Measurements from ENCODE around the gene TRA2B. TPM values are rescaled to one million over a fixed set of nuclear protein-coding genes. Genes with fewer than 3 reads are reported as not detected.

TRA2B gene
- total RNA-seq, 3 donors from 2014 or later = 77.0 to 121 (median 92.0) TPM

DNA sequence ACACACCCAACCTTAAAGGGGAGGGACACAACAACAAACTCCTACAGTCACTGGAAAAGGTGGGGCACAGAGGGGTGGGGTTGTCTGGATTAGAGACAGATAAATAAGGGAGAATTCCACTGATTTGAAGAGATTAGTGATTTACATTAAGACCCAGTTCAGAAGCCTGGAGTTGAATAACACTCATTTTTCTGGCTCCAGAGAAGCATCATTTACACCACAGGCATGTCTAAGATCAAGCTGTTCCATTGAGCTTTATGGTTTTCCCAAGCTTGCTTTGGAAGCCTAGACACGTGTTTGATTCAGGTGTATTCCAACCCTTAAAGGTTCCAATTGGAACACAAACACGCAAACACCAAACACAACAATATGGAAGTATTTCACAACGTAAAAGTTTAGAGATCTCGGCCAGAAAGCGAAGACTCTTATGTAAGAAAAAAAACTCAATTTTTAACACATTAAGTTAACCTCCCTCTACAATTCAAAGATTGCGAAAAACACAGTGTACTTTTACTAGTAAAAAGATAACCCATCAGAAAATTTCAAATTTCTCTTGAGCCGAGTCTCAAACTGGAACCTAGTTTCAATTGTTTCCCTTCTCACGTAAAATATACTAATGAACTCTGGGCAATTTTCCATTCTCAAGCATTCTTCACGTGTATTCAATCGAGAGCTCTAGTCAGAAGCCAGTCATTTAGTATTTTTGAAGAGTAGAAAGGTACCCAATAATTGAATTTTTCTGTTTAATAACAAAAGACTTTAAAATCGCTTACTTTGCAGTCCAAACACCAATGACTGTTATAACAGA lies 2.1 kb downstream of the TRA2B start:
- intact Hi-C loops (cut with DNase I, micrococcal nuclease) = loop anchor here in 1 of 2 donors (10.0 kb wide), 1 partner anchor 849 kb away; the partner anchor contains the start of gene EIF4A2
- DNase-seq = peak in 1 of 3 donors; percentile 28

DNA sequence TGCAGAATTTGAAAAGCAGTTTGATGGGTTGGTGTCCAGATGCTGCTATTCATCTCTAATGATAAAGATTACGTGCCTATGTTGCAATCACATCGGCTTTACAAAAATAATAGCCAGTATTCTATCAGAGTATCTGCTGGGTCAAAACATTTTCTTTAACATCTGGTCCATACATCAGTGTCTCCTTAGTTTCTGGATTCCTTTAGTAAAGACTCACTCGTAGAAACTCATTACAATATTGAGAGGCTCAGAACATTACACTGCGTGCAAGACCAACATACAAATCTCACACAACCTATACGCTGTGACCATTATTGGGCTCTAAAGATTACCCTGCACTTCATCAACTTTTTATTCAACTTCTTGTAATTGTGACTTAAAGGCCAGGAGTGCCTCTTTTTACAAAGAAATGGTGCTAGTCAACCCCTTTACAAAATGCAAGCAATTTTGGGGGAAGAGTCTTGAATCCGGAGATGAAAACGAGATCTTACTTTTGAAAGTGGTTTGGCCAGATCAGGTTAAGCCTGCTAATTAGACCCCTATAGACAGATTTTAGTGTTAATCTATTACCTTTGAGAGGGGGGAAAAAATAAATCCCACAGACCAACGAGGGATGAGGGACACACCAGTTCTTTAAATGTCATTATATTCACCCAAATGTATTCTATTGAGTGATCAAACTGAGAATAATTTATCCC lies 2.9 kb downstream of the TRA2B start:
- intact Hi-C loops (cut with DNase I, micrococcal nuclease) = loop anchor here in 1 of 2 donors (10.0 kb wide), 1 partner anchor 850 kb away; the partner anchor contains the start of gene EIF4A2
- Histone ChIP-seq H3K36me3 (ENCODE audit: low read depth) (no peaks in the 10 kb centered on the region), H3K9me3 (no peaks in the 10 kb centered on the region), H3K4me3 (no peak overlapping the region), H3K4me1 (ENCODE audit: low read depth) (peaks cover 41% of the 10 kb centered on the region)
- TF ChIP-seq, protein P1, sequence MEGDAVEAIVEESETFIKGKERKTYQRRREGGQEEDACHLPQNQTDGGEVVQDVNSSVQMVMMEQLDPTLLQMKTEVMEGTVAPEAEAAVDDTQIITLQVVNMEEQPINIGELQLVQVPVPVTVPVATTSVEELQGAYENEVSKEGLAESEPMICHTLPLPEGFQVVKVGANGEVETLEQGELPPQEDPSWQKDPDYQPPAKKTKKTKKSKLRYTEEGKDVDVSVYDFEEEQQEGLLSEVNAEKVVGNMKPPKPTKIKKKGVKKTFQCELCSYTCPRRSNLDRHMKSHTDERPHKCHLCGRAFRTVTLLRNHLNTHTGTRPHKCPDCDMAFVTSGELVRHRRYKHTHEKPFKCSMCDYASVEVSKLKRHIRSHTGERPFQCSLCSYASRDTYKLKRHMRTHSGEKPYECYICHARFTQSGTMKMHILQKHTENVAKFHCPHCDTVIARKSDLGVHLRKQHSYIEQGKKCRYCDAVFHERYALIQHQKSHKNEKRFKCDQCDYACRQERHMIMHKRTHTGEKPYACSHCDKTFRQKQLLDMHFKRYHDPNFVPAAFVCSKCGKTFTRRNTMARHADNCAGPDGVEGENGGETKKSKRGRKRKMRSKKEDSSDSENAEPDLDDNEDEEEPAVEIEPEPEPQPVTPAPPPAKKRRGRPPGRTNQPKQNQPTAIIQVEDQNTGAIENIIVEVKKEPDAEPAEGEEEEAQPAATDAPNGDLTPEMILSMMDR (IDR thresholded peaks at IDR 0.05) = no peak
- DNase-seq = no peak
- ATAC-seq = no peak

More for the DNA sequence above, 2.1 kb downstream of the TRA2B start:
- TF ChIP-seq, protein P1 (IDR thresholded peaks at IDR 0.05) = no peak
- H3K9me3 ChIP-seq = no peaks in the 10 kb centered on the region
- peaks cover 34% of the 10 kb centered on the region for H3K4me1 ChIP-seq (ENCODE audit: low read depth)
- H3K4me3 ChIP-seq = no peak overlapping the region
- H3K36me3 ChIP-seq (ENCODE audit: low read depth) = no peaks in the 10 kb centered on the region
- no peak for ATAC-seq

DNA sequence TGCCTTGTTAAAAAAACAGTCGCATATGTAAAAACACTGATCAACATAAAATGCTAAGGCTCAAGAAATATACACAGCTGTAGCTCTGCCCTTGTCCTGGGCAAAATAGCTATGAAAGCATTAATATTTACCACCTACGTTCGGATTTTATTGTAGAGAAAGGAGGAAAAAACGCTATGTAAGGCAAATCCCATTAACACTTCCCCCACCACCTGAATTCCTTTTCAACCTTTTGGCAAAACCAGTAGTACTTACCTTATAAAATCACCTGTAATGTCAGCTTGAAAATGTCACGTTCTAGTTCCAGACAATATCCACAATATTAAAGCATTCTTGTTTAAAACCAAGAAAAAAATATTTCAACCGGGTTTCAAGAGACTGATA lies 3.6 kb downstream of the TRA2B start:
- Histone ChIP-seq H3K9me3 (no peaks in the 10 kb centered on the region), H3K36me3 (ENCODE audit: low read depth) (no peaks in the 10 kb centered on the region), H3K4me1 (ENCODE audit: low read depth) (peaks cover 48% of the 10 kb centered on the region), H3K4me3 (no peak overlapping the region)
- intact Hi-C loops (cut with DNase I, micrococcal nuclease) = loop anchor here in 1 of 2 donors (10.0 kb wide), 1 partner anchor 851 kb away; the partner anchor contains the start of gene EIF4A2
- TF ChIP-seq, protein P1 (IDR thresholded peaks at IDR 0.05) = no peak
- DNase-seq = no peak
- no peak for ATAC-seq

DNA sequence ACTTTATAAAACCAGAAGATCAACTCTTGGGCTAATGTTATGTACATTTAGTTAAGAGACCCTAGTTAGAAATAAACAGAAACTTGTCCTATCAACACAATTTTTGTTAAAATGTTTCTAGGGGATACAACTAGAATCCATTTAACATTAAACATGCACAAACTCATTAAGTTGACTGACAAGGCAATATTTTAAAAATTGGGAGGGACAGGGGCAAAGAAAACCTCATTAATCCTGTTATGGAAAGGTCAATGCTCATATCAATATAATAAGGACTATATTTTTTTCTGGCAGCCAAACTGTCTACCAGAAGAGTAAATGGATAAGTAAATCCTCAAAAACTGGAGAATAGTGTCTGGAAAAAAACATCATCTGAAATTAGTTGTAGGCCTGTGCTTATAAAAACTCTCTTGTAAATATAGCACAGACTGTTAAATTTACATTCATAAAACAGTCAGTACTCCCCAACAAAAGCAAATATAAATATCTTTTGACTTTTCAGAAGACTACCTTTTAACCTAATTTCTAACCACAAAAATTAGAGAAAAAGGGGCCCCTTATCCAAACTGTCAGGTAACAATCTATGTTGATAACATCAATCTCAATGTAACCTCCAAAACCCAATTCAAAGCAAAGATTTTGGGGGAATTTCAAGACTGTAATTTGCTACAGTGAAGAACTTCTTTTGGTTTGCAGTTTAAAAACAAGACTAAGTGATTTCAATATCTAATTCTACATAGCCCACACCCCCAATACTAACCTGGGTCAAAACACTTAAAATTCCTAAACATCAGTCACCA lies 4.2 kb downstream of the TRA2B start:
- ATAC-seq = no peak
- TF ChIP-seq, protein P1 (IDR thresholded peaks at IDR 0.05) = no peak
- DNase-seq = no peak
- Histone ChIP-seq H3K4me1 (ENCODE audit: low read depth) (peaks cover 54% of the 10 kb centered on the region), H3K36me3 (ENCODE audit: low read depth) (no peaks in the 10 kb centered on the region), H3K4me3 (no peak overlapping the region), H3K9me3 (no peaks in the 10 kb centered on the region)
- intact Hi-C loops (cut with DNase I, micrococcal nuclease) = loop anchor here in 1 of 2 donors (10.0 kb wide), 1 partner anchor 851 kb away; the partner anchor contains the start of gene EIF4A2

All from mucosa of descending colon (tissue), 3 donors.